Glutamatergic neuron (in vitro differentiated cells): Measurements from ENCODE around the gene C10orf67. TPM values are rescaled to one million over a fixed set of nuclear protein-coding genes. Genes with fewer than 3 reads are reported as not detected.
A peak's percentile ranks its signal among the peaks of the same experiment; 100 is the strongest.
"Not testable (repeated sequence)": the region's sequence is repeated elsewhere in the genome, so short reads cannot be mapped to it uniquely, and the experiment has no call there.

Experiments used
- DNase-seq: peaks from one replicate; pipeline ENCODE4 v3.0.0; 2022
- H3K27ac Mint-ChIP-seq: one replicate; pipeline ENCODE4 v1.8.0; 2020; ENCODE audit warnings: mild to moderate bottlenecking, mixed read lengths, inconsistent platforms; ENCODE audit not compliant: unreplicated experiment
- H3K27me3 Mint-ChIP-seq: one replicate; pipeline ENCODE4 v1.8.0; 2020; ENCODE audit warnings: mild to moderate bottlenecking, moderate library complexity, mixed read lengths, inconsistent platforms; ENCODE audit not compliant: unreplicated experiment
- H3K36me3 Mint-ChIP-seq: one replicate; pipeline ENCODE4 v1.8.0; 2020; ENCODE audit warnings: mild to moderate bottlenecking, mixed read lengths, inconsistent platforms; ENCODE audit not compliant: unreplicated experiment
- H3K4me1 Mint-ChIP-seq: one replicate; pipeline ENCODE4 v1.8.0; 2020; ENCODE audit warnings: mild to moderate bottlenecking, low read depth, mixed read lengths, inconsistent platforms; ENCODE audit not compliant: unreplicated experiment
- H3K4me3 Mint-ChIP-seq: one replicate; pipeline ENCODE4 v1.8.0; 2020; ENCODE audit warnings: mild to moderate bottlenecking, mixed read lengths, inconsistent platforms; ENCODE audit not compliant: unreplicated experiment
- H3K9me3 Mint-ChIP-seq: one replicate; pipeline ENCODE4 v1.8.0; 2020; ENCODE audit warnings: mild to moderate bottlenecking, moderate library complexity, mixed read lengths, inconsistent platforms; ENCODE audit not compliant: unreplicated experiment
- long read RNA-seq: library from polyadenylated mRNA; unstranded; transcript quantifications from one replicate; pipeline ENCODE4 v2.0.0, GENCODE V29; 2020; ENCODE audit not compliant: unreplicated experiment
- total RNA-seq: library from RNA; stranded (reverse); fragmentation: NEBNext Ultra II Directional; extraction: Animal tissue kit (Norgen Biotek cat#: 25700); gene quantifications from one replicate; pipeline ENCODE4 v1.2.1, GENCODE V29; 2021; ENCODE audit not compliant: unreplicated experiment
- TF ChIP-seq, protein P1 (sequence below): fragments of 200-600 bp; sonication (generic); IDR thresholded peaks from one replicate; pipeline ENCODE4 v1.5.0; 2021; ENCODE audit not compliant: partially characterized antibody, unreplicated experiment

C10orf67 gene
- not detected for total RNA-seq
- long read RNA-seq, result 0 reads

DNA sequence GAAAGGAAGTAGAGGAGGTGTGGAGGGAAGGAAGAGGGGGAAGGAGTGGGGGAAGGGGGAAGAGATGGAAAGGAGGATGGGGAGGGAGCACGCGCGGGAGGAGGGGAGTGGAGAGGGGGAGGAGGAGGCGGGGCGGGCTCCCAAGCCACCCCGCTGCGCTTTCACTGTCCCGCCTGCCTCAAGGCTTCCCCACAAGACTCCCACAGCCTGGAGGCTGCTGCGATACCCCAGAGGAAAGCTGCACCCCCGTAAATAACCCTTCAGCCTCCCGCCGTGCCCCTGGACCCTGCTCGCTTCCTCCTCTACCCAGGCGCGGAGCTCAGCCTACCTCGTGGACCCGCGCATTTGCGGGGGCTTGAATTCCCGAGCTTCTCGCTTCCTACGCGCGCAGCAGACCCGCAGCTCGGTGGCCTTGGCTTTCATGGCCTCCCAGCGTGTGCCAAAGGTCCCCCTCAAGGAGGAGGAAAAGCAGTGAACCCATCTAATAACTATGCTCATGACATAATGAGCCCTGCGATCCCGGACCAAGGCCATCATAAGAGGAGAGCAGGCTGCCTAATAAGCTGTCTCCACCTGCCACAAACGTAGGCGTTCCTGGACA lies at the start of gene C10orf67:
C10orf67 (minus strand) TSS at position 557 of the 601 bp plus-strand sequence; CDS start at position 534, 23 bp downstream.
- TF ChIP-seq, protein P1, sequence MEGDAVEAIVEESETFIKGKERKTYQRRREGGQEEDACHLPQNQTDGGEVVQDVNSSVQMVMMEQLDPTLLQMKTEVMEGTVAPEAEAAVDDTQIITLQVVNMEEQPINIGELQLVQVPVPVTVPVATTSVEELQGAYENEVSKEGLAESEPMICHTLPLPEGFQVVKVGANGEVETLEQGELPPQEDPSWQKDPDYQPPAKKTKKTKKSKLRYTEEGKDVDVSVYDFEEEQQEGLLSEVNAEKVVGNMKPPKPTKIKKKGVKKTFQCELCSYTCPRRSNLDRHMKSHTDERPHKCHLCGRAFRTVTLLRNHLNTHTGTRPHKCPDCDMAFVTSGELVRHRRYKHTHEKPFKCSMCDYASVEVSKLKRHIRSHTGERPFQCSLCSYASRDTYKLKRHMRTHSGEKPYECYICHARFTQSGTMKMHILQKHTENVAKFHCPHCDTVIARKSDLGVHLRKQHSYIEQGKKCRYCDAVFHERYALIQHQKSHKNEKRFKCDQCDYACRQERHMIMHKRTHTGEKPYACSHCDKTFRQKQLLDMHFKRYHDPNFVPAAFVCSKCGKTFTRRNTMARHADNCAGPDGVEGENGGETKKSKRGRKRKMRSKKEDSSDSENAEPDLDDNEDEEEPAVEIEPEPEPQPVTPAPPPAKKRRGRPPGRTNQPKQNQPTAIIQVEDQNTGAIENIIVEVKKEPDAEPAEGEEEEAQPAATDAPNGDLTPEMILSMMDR, result no peak
- H3K27ac Mint-ChIP-seq, result no peak within 1 kb of the TSS
- peak within 1 kb of the TSS; percentile 86 for H3K4me3 Mint-ChIP-seq
- H3K4me1 Mint-ChIP-seq, result no peaks in the 10 kb centered on the region
- peaks cover 9% of the 10 kb centered on the region for H3K27me3 Mint-ChIP-seq
- DNase-seq, result peak; percentile 19
- no peaks in the 10 kb centered on the region for H3K36me3 Mint-ChIP-seq
- peaks cover 2% of the 10 kb centered on the region for H3K9me3 Mint-ChIP-seq

DNA sequence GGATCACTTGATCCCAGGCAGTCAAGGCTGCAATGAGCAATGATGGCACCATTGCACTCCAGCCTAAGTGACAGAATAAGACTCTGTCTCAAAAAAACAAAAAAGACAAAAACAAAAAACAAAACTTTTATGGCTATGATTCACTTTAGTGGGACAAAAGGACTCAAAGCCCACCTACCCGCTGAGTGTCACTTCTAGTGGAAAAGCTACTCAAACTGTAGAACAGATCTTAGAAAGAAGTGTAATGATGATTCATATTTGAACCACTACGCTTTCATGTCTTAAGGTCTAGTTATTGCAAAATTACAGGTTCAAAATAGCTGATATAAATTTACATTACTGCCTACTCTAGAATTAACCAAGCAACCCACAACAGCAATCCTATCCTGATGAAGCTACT lies 47.2 kb upstream of the C10orf67 start:
- Mint-ChIP-seq H3K27ac (no peak overlapping the region), H3K36me3 (no peaks in the 10 kb centered on the region), H3K4me3 (no peak overlapping the region), H3K27me3 (no peaks in the 10 kb centered on the region), H3K4me1 (no peaks in the 10 kb centered on the region), H3K9me3 (peaks cover 4% of the 10 kb centered on the region)
- DNase-seq, result no peak
- TF ChIP-seq, protein P1, result no peak

DNA sequence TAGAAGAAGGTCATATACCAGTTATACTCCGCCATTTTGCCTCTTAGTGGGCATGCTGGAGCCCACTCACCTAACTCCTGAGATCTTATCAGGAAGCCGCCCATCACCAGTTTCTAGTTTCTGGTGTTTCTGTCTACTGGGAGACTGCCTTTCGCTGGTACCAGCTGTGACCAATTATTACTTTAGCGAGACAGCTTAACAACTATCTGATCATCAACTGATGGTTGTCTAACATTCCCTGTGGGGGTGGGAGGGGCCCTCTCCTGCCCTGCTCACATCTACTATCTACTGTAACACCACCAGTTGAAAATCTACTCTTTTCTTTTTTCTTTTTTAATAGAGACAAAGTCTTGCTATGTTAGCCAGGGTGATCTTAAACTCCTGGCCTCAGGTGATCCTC lies 46.2 kb upstream of the C10orf67 start:
- Mint-ChIP-seq H3K27me3 (no peaks in the 10 kb centered on the region), H3K36me3 (no peaks in the 10 kb centered on the region), H3K27ac (no peak overlapping the region), H3K9me3 (peaks cover 4% of the 10 kb centered on the region), H3K4me1 (no peaks in the 10 kb centered on the region), H3K4me3 (no peak overlapping the region)
- no peak for DNase-seq
- TF ChIP-seq, protein P1, result no peak

DNA sequence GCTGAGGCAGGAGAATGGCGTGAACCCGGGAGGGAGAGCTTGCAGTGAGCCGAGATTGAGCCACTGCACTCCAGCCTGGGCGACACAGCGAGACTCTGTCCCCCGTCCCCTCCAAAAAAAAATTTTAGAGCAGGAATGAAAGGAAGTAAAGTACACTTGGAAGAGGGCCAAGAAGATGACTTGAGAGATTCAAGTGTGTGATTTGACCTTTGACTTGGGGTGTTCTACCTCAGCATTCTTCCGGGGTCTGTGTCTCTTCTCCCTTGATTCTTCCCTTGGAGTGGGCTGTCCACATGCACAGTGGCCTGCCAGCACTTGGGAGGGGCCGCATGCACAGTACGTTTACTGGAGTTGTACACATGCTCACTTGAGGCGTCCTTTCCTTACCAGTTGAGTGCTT lies 45.8 kb upstream of the C10orf67 start:
- not testable (repeated sequence) for H3K4me3 Mint-ChIP-seq, DNase-seq, H3K27ac Mint-ChIP-seq, H3K4me1 Mint-ChIP-seq, H3K9me3 Mint-ChIP-seq, H3K27me3 Mint-ChIP-seq, H3K36me3 Mint-ChIP-seq

DNA sequence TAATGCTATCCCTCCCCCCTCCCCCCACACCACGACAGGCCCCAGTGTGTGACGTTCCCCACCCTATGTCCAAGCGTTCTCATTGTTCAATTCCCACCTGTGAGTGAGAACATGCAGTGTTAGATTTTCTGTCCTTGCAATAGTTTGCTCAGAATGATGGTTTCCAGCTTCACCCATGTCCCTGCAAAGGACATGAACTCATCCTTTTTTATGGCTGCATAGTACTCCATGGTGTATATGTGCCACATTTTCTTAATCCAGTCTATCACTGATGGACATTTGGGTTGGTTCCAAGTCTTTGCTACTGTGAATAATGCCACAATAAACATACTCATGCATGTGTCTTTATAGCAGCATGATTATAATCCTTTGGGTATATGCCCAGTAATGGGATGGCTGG lies 42.9 kb upstream of the C10orf67 start:
- not testable (repeated sequence) for H3K4me1 Mint-ChIP-seq, DNase-seq, H3K27me3 Mint-ChIP-seq, H3K4me3 Mint-ChIP-seq, H3K36me3 Mint-ChIP-seq, H3K27ac Mint-ChIP-seq, H3K9me3 Mint-ChIP-seq

DNA sequence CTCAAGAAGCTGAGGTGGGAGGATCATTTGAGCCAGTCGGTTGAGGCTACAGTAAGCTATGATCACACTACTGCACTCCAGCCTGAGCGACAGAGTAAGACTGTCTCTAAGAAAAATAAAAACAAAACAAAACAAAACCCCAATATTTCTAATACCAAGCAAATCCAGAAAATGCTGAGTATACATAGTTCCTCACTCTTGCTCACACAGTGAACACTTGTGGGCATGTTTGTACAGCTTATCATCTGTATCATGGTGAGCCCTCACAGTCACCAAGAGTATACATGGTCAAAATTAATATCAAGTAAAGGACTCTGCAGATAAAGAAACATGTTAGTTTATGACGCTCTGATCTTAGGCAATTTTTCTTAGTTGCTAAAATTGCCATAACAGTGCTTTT lies 41.5 kb upstream of the C10orf67 start:
- H3K9me3 Mint-ChIP-seq, result no peaks in the 10 kb centered on the region
- no peaks in the 10 kb centered on the region for H3K36me3 Mint-ChIP-seq
- TF ChIP-seq, protein P1, result no peak
- H3K4me3 Mint-ChIP-seq, result no peak overlapping the region
- H3K4me1 Mint-ChIP-seq, result no peaks in the 10 kb centered on the region
- no peaks in the 10 kb centered on the region for H3K27me3 Mint-ChIP-seq
- H3K27ac Mint-ChIP-seq, result no peak overlapping the region
- no peak for DNase-seq
